GM12873 (cell line): ENCODE measurements around the gene KCND2.

ENCODE experiments used
- CTCF ChIP-seq: IDR thresholded peaks from 2 replicates; pipeline ENCODE4 v1.5.1; 2012; ENCODE audit warnings: low read depth, mild to moderate bottlenecking, moderate library complexity, low read length, control low read depth; ENCODE audit not compliant: insufficient read depth; ENCODE audit errors: missing control alignments

KCND2 gene

DNA sequence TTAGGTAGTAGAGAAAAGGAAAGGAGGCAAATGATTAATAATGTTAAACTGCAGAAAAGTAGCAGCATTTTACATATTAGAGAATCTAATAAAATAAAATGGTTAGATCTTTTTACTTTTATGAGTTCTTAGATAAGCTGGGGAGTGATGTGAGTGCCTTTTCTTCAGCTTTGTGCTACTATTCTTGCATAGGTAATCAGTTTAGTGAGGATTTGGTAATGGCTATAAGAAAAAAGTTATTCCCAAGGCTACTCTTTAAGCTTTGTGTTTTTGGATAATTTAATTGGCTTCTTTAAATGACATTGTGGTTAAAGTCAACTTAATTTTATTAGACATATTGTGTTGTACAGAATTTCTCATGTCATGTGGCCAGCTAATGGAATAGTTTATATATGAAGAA, 3.7 kb downstream of the KCND2 start:
- TF ChIP-seq CTCF, result no peak

- TF ChIP-seq CTCF, result no peak
Observed at GRCh38 chr7:120278773-120279172, 5.8 kb downstream of the KCND2 start.

- TF ChIP-seq CTCF, result no peak
Observed at GRCh38 chr7:120280743-120281142, 7.8 kb downstream of the KCND2 start.

GRCh38 chr7:120293027-120293426, 20.1 kb downstream of the KCND2 start:
- no peak for TF ChIP-seq CTCF

- no peak for TF ChIP-seq CTCF
Observed at GRCh38 chr7:120302190-120302589, 29.2 kb downstream of the KCND2 start.

DNA sequence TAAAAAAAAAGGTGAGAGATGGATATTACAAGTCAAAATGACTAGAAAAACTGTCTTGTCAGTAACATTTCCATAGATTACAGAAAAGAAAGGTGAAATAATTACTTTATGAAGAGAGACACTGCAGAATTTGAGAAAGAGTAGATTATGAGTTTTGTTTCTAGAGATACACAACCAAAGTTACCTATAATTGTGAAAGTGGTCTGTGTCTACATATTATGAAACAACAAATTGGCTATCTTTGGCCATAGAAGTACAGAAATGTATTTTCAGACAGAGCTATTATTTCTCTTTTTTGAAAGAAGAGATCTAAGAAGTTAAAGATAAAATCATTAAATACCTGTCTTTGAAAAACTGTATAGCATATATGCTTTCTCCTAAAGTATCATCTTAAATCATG, 30.1 kb downstream of the KCND2 start:
- TF ChIP-seq CTCF, result no peak

DNA sequence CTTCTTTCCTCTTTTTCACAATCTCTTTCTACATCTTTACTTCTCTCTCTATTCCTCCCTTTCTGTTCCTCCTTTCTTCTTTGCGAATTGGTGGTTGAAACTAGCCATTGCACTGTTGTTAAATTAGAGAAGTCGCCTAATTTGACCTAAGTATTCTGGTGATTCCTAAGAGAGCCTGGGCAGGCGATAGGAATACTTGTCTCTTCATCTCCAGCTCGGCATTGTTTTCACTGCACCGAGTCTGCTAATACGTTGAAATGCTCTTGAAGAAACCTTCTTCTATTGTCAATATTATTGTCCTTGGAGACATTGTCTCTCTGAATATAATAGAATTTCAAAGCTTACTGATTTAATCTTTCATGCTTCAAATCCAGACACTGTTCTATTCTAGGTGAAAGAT, 31.7 kb downstream of the KCND2 start:
- no peak for TF ChIP-seq CTCF

DNA sequence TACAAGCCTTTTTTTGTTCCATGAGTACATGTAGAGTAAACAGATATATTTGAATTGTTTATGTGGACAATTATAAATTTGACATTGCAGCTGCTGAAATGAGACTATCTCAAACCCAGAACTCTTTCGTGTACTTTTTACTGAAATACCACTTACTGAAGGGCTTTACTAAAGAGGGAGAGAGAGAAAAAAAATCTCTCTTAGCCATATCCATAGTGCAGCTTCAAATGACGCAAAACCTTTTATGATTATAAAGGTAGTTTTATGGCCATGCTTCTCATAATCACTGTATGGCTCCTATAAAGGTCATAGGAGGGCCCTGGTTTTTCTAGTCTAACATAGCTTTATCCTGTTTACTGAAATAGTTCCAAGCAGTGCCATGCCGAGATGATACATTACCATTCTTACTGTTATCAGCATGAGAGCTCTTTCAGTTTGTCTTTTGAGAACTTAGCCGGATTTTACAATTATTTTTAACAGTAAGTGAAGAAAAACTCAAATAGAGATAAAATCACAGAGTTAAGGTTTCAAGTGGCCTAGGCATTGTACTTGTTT, 35.1 kb downstream of the KCND2 start:
- no peak for TF ChIP-seq CTCF
